ENCODE results near the gene ROCK1. TPM values are rescaled to one million over a fixed set of nuclear protein-coding genes. Genes with fewer than 3 reads are reported as not detected.

Gene ROCK1
- total RNA-seq, 1 donor from 2014 or later = 53.9 TPM

GRCh38 chr18:21064347-21064746 is 47.3 kb downstream of the ROCK1 start:
- Mint-ChIP-seq H3K9me3 (no peaks in the 10 kb centered on the region), H3K4me3 (ENCODE audit: low read depth) (no peak overlapping the region), H3K4me1 (ENCODE audit: low read depth) (peaks cover 5% of the 10 kb centered on the region), H3K36me3 (ENCODE audit: low read depth) (peaks cover 21% of the 10 kb centered on the region), H3K27me3 (ENCODE audit: low read depth) (no peaks in the 10 kb centered on the region), H3K27ac (no peak overlapping the region)
- intact Hi-C loops (cut with micrococcal nuclease) = loop anchor here (5.0 kb wide), 1 partner anchor 43 kb away; no protein-coding TSS in a partner anchor
- DNase-seq (ENCODE audit: low spot score) = no peak

GRCh38 chr18:21063011-21063410 is 48.6 kb downstream of the ROCK1 start:
- intact Hi-C loops (cut with micrococcal nuclease) = loop anchor here (5.0 kb wide), 1 partner anchor 44 kb away; no protein-coding TSS in a partner anchor
- H3K4me1 Mint-ChIP-seq (ENCODE audit: low read depth) = peaks cover 8% of the 10 kb centered on the region
- no peaks in the 10 kb centered on the region for H3K27me3 Mint-ChIP-seq (ENCODE audit: low read depth)
- peak overlapping the region; percentile 62 for H3K27ac Mint-ChIP-seq
- no peak for DNase-seq (ENCODE audit: low spot score)
- no peak overlapping the region for H3K4me3 Mint-ChIP-seq (ENCODE audit: low read depth)
- H3K9me3 Mint-ChIP-seq = no peaks in the 10 kb centered on the region
- peaks cover 13% of the 10 kb centered on the region for H3K36me3 Mint-ChIP-seq (ENCODE audit: low read depth)

GRCh38 chr18:21057112-21057511 is 54.5 kb downstream of the ROCK1 start:
- intact Hi-C loops (cut with micrococcal nuclease) = no loop called here
- Mint-ChIP-seq H3K9me3 (no peaks in the 10 kb centered on the region), H3K4me3 (ENCODE audit: low read depth) (no peak overlapping the region), H3K4me1 (ENCODE audit: low read depth) (peaks cover 3% of the 10 kb centered on the region), H3K27me3 (ENCODE audit: low read depth) (no peaks in the 10 kb centered on the region), H3K27ac (no peak overlapping the region), H3K36me3 (ENCODE audit: low read depth) (peaks cover 9% of the 10 kb centered on the region)
- no peak for DNase-seq (ENCODE audit: low spot score)

GRCh38 chr18:21056545-21056944 is 55.1 kb downstream of the ROCK1 start:
- Mint-ChIP-seq H3K36me3 (ENCODE audit: low read depth) (peaks cover 4% of the 10 kb centered on the region), H3K9me3 (no peaks in the 10 kb centered on the region), H3K27ac (no peak overlapping the region), H3K27me3 (ENCODE audit: low read depth) (no peaks in the 10 kb centered on the region), H3K4me1 (ENCODE audit: low read depth) (peaks cover 3% of the 10 kb centered on the region), H3K4me3 (ENCODE audit: low read depth) (no peak overlapping the region)
- intact Hi-C loops (cut with micrococcal nuclease) = no loop called here
- no peak for DNase-seq (ENCODE audit: low spot score)

GRCh38 chr18:21054252-21054821 is 57.3 kb downstream of the ROCK1 start:
- H3K27ac Mint-ChIP-seq = no peak overlapping the region
- H3K4me1 Mint-ChIP-seq (ENCODE audit: low read depth) = peaks cover 9% of the 10 kb centered on the region

GRCh38 chr18:21053127-21053526 is 58.5 kb downstream of the ROCK1 start:
- DNase-seq (ENCODE audit: low spot score) = no peak
- intact Hi-C loops (cut with micrococcal nuclease) = no loop called here
- Mint-ChIP-seq H3K4me1 (ENCODE audit: low read depth) (peaks cover 7% of the 10 kb centered on the region), H3K4me3 (ENCODE audit: low read depth) (no peak overlapping the region), H3K36me3 (ENCODE audit: low read depth) (peaks cover 6% of the 10 kb centered on the region), H3K27ac (no peak overlapping the region), H3K9me3 (no peaks in the 10 kb centered on the region), H3K27me3 (ENCODE audit: low read depth) (no peaks in the 10 kb centered on the region)

More at GRCh38 chr18:21054252-21054821, 57.3 kb downstream of the ROCK1 start:
- Mint-ChIP-seq H3K36me3 (ENCODE audit: low read depth) (peaks cover 2% of the 10 kb centered on the region), H3K27me3 (ENCODE audit: low read depth) (no peaks in the 10 kb centered on the region), H3K9me3 (no peaks in the 10 kb centered on the region), H3K4me3 (ENCODE audit: low read depth) (no peak overlapping the region)
- intact Hi-C loops (cut with micrococcal nuclease) = no loop called here
- DNase-seq (ENCODE audit: low spot score) = no peak

- Mint-ChIP-seq H3K27ac (no peak overlapping the region), H3K27me3 (ENCODE audit: low read depth) (no peaks in the 10 kb centered on the region), H3K9me3 (no peaks in the 10 kb centered on the region), H3K4me1 (ENCODE audit: low read depth) (peaks cover 7% of the 10 kb centered on the region), H3K4me3 (ENCODE audit: low read depth) (no peak overlapping the region), H3K36me3 (ENCODE audit: low read depth) (peaks cover 10% of the 10 kb centered on the region)
- no peak for DNase-seq (ENCODE audit: low spot score)
- intact Hi-C loops (cut with micrococcal nuclease) = no loop called here
Measured at GRCh38 chr18:21052385-21052784, 59.2 kb downstream of the ROCK1 start.

GRCh38 chr18:21051620-21052019 is 60.0 kb downstream of the ROCK1 start:
- H3K36me3 Mint-ChIP-seq (ENCODE audit: low read depth) = peaks cover 18% of the 10 kb centered on the region
- no peak overlapping the region for H3K27ac Mint-ChIP-seq
- H3K27me3 Mint-ChIP-seq (ENCODE audit: low read depth) = no peaks in the 10 kb centered on the region
- intact Hi-C loops (cut with micrococcal nuclease) = no loop called here
- no peak overlapping the region for H3K4me3 Mint-ChIP-seq (ENCODE audit: low read depth)
- no peak for DNase-seq (ENCODE audit: low spot score)
- H3K9me3 Mint-ChIP-seq = no peaks in the 10 kb centered on the region
- peaks cover 12% of the 10 kb centered on the region for H3K4me1 Mint-ChIP-seq (ENCODE audit: low read depth)

GRCh38 chr18:21049306-21049705 is 62.3 kb downstream of the ROCK1 start:
- intact Hi-C loops (cut with micrococcal nuclease) = loop anchor here (10.0 kb wide), 1 partner anchor 65 kb away; the partner anchor contains the start of gene ROCK1
- Mint-ChIP-seq H3K9me3 (no peaks in the 10 kb centered on the region), H3K27ac (no peak overlapping the region)

GRCh38 chr18:21047126-21047525 is 64.5 kb downstream of the ROCK1 start:
- Mint-ChIP-seq H3K4me3 (ENCODE audit: low read depth) (no peak overlapping the region), H3K4me1 (ENCODE audit: low read depth) (peaks cover 15% of the 10 kb centered on the region), H3K36me3 (ENCODE audit: low read depth) (peaks cover 31% of the 10 kb centered on the region), H3K27ac (no peak overlapping the region), H3K9me3 (no peaks in the 10 kb centered on the region), H3K27me3 (ENCODE audit: low read depth) (no peaks in the 10 kb centered on the region)
- DNase-seq (ENCODE audit: low spot score) = no peak
- intact Hi-C loops (cut with micrococcal nuclease) = loop anchor here (10.0 kb wide), 1 partner anchor 68 kb away; the partner anchor contains the start of gene ROCK1

More at GRCh38 chr18:21049306-21049705, 62.3 kb downstream of the ROCK1 start:
- no peak overlapping the region for H3K4me3 Mint-ChIP-seq (ENCODE audit: low read depth)
- H3K4me1 Mint-ChIP-seq (ENCODE audit: low read depth) = peaks cover 15% of the 10 kb centered on the region
- no peaks in the 10 kb centered on the region for H3K27me3 Mint-ChIP-seq (ENCODE audit: low read depth)
- no peak for DNase-seq (ENCODE audit: low spot score)
- H3K36me3 Mint-ChIP-seq (ENCODE audit: low read depth) = peaks cover 27% of the 10 kb centered on the region

GRCh38 chr18:21040466-21040865 is 71.1 kb downstream of the ROCK1 start:
- Mint-ChIP-seq H3K4me1 (ENCODE audit: low read depth) (peaks cover 3% of the 10 kb centered on the region), H3K36me3 (ENCODE audit: low read depth) (peaks cover 43% of the 10 kb centered on the region), H3K4me3 (ENCODE audit: low read depth) (no peak overlapping the region), H3K9me3 (no peaks in the 10 kb centered on the region), H3K27me3 (ENCODE audit: low read depth) (no peaks in the 10 kb centered on the region), H3K27ac (no peak overlapping the region)
- intact Hi-C loops (cut with micrococcal nuclease) = loop anchor here (10.0 kb wide), 1 partner anchor 74 kb away; the partner anchor contains the start of gene ROCK1
- no peak for DNase-seq (ENCODE audit: low spot score)

- H3K4me3 Mint-ChIP-seq (ENCODE audit: low read depth) = no peak overlapping the region
Measured at GRCh38 chr18:21038201-21038600, 73.4 kb downstream of the ROCK1 start.

GRCh38 chr18:21031845-21032244 is 79.8 kb downstream of the ROCK1 start:
- Mint-ChIP-seq H3K27ac (no peak overlapping the region), H3K4me1 (ENCODE audit: low read depth) (peaks cover 2% of the 10 kb centered on the region), H3K4me3 (ENCODE audit: low read depth) (no peak overlapping the region), H3K9me3 (peaks cover 19% of the 10 kb centered on the region), H3K27me3 (ENCODE audit: low read depth) (no peaks in the 10 kb centered on the region), H3K36me3 (ENCODE audit: low read depth) (peaks cover 63% of the 10 kb centered on the region)
- intact Hi-C loops (cut with micrococcal nuclease) = no loop called here
- DNase-seq (ENCODE audit: low spot score) = no peak

More at GRCh38 chr18:21038201-21038600, 73.4 kb downstream of the ROCK1 start:
- Mint-ChIP-seq H3K9me3 (peaks cover 3% of the 10 kb centered on the region), H3K27me3 (ENCODE audit: low read depth) (no peaks in the 10 kb centered on the region), H3K27ac (no peak overlapping the region), H3K36me3 (ENCODE audit: low read depth) (peaks cover 52% of the 10 kb centered on the region), H3K4me1 (ENCODE audit: low read depth) (no peaks in the 10 kb centered on the region)
- no peak for DNase-seq (ENCODE audit: low spot score)
- intact Hi-C loops (cut with micrococcal nuclease) = no loop called here
